Keratinocyte (primary cell): ENCODE measurements around the gene KIFAP3. TPM values are rescaled to one million over a fixed set of nuclear protein-coding genes. Genes with fewer than 3 reads are reported as not detected.
A peak's percentile ranks its signal among the peaks of the same experiment; 100 is the strongest.

Source experiments
- DNase-seq: peaks from one replicate; pipeline ENCODE4 v3.0.0-alpha.2; 2011; ENCODE audit warnings: low read depth, missing footprints, low spot score
- FAIRE-seq: peaks from 2 replicates; lab custom pipeline; 2011; peaks lifted over from hg19 to GRCh38; lab: Jason Lieb, UNC
- H2AFZ ChIP-seq: 2 replicates; pipeline ENCODE4 v1.6.0; 2012; ENCODE audit warnings: low read length, control low read depth, inconsistent platforms; ENCODE audit not compliant: control insufficient read depth
- H3K27ac ChIP-seq: 2 replicates; pipeline ENCODE4 v1.5.1; 2011; ENCODE audit warnings: low read length; ENCODE audit not compliant: control insufficient read depth, insufficient read depth
- H3K27me3 ChIP-seq: 3 replicates; pipeline ENCODE4 v1.6.0; 2011; ENCODE audit warnings: low read length; ENCODE audit not compliant: control insufficient read depth, insufficient read depth; ENCODE audit errors: extremely low read depth
- H3K36me3 ChIP-seq, 2 experiments: 2 replicates in 1 of 2; 3 replicates in 1 of 2; pipeline ENCODE4 v1.5.1; 2011; ENCODE audit warnings: low read length in 2 of 2, mild to moderate bottlenecking in 1 of 2; ENCODE audit not compliant: control insufficient read depth in 2 of 2, insufficient read depth in 2 of 2; ENCODE audit errors: extremely low read depth in 1 of 2
- H3K4me1 ChIP-seq: 3 replicates; pipeline ENCODE4 v1.5.1; 2011; ENCODE audit warnings: low read length; ENCODE audit not compliant: control insufficient read depth, insufficient read depth; ENCODE audit errors: extremely low read depth
- H3K4me2 ChIP-seq: 3 replicates; pipeline ENCODE4 v1.6.0; 2011; ENCODE audit warnings: low read depth, low read length; ENCODE audit not compliant: control insufficient read depth, insufficient read depth; ENCODE audit errors: extremely low read depth
- H3K4me3 ChIP-seq, 3 experiments: fragments of 200-600 bp in 1 of 3; sonication (generic) in 1 of 3; 2 replicates in 2 of 3; 3 replicates in 1 of 3; pipeline ENCODE4 v1.5.1; 2011 to 2016; ENCODE audit warnings: low read length in 3 of 3, mild to moderate bottlenecking in 3 of 3, control low read depth in 2 of 3, inconsistent platforms in 1 of 3, low read depth in 1 of 3, mixed read lengths in 1 of 3, mixed run types in 1 of 3, moderate library complexity in 1 of 3; ENCODE audit not compliant: control insufficient read depth in 2 of 3, insufficient read depth in 2 of 3; ENCODE audit errors: extremely low read depth in 1 of 3
- H3K79me2 ChIP-seq: 2 replicates; pipeline ENCODE4 v1.6.0; 2012; ENCODE audit warnings: low read length; ENCODE audit not compliant: control insufficient read depth, insufficient read depth
- H3K9ac ChIP-seq: 3 replicates; pipeline ENCODE4 v1.6.0; 2011; ENCODE audit warnings: low read length; ENCODE audit not compliant: control insufficient read depth, insufficient read depth; ENCODE audit errors: extremely low read depth
- H3K9me1 ChIP-seq: 3 replicates; pipeline ENCODE4 v1.6.0; 2011; ENCODE audit warnings: low read length; ENCODE audit not compliant: control insufficient read depth, insufficient read depth; ENCODE audit errors: extremely low read depth
- H3K9me3 ChIP-seq: 2 replicates; pipeline ENCODE4 v1.5.1; 2012; ENCODE audit warnings: low read depth, low read length; ENCODE audit not compliant: control insufficient read depth
- H4K20me1 ChIP-seq: 3 replicates; pipeline ENCODE4 v1.6.0; 2011; ENCODE audit warnings: low read length; ENCODE audit not compliant: control insufficient read depth, insufficient read depth; ENCODE audit errors: extremely low read depth
- dilution Hi-C: fragments of 300-500 bp; cut with MboI; formaldehyde crosslinking; loops from one replicate; pipeline ENCODE4 v1.7.0; 2020; ENCODE audit warnings: low sequenced_read_pairs; ENCODE audit not compliant: extremely low pct_ligation_motif_present
- polyA plus RNA-seq, 5 experiments: library from polyadenylated mRNA; depleted of rRNA in 3 of 5; stranded (reverse) in 3 of 5; stranded (forward) in 1 of 5; unstranded in 1 of 5; fragments of >200 nt; gene quantifications; 1 replicate in 1 of 5; 2 replicates in 3 of 5; 3 replicates in 1 of 5; pipeline versions ENCODE4 v1.2.1 to v1.2.3, GENCODE V29; 2011 to 2012; ENCODE audit warnings: missing spikeins in 2 of 5, low read depth in 1 of 5, low replicate concordance in 1 of 5
- TF ChIP-seq, protein P1 (sequence below), 3 experiments: IDR thresholded peaks in 1 of 3; conservative IDR thresholded peaks in 1 of 3; optimal IDR thresholded peaks in 1 of 3; 2 replicates in 2 of 3; 3 replicates in 1 of 3; pipeline versions ENCODE3 to v1.5.1; 2011; ENCODE audit warnings: low read length in 3 of 3, mild to moderate bottlenecking in 3 of 3, moderate library complexity in 2 of 3, control low read depth in 1 of 3, inconsistent platforms in 1 of 3; ENCODE audit not compliant: insufficient read depth in 2 of 3; ENCODE audit errors: extremely low read depth in 1 of 3

The KIFAP3 gene
- polyA plus RNA-seq, 1 donor (not counting 4 experiments of a cell fraction or from before 2014, with no cell fraction given): 25.2 TPM

DNA sequence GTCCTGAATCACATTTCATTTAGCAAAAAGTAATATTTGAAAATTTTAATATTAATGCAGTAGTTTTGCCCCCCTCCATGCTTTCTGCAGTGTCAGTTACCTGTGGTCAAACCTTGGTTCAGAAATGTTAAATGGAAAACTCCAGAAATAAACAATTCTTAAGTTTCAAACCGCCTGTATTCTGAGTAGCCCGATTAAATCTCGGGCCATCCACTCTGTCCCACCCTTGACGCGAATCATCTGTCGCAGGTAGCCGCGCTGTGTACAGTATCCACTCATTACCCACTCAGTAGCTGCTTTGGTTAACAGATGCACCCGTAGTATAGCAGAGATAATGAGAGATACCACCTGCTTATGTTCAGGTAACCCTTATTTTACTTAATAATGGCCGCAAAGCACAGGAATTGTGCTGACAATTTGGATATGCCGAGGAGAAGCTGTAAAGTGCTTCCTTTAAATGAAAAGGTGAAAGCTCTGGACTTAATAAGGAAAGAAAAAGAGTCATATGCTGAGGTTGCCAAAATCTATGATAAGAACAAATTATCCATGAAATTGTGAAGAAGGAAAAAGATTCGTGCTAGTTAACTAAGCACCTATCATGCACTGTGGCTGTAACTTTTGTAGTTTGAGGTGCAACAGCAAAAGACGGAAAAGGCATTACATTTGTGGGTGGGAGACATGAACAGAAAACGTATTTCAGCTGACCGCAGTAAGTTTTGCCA lies 179.9 kb downstream of the KIFAP3 start:
- Histone ChIP-seq H3K27ac (peak overlapping the region; percentile 99), H3K27me3 (no peaks in the 10 kb centered on the region), H3K9me3 (no peaks in the 10 kb centered on the region), H3K4me1 (peaks cover 17% of the 10 kb centered on the region), H3K9me1 (no peaks in the 10 kb centered on the region), H2AFZ (peak overlapping the region; percentile 93), H3K4me3 (peak overlapping the region; percentile 77 to 90 (median 88)), H3K9ac (peak overlapping the region; percentile 92), H3K4me2 (peak overlapping the region; percentile 89), H3K36me3 (no peaks in the 10 kb centered on the region), H4K20me1 (no peaks in the 10 kb centered on the region), H3K79me2 (peaks cover 28% of the 10 kb centered on the region)
- no peak for DNase-seq
- TF ChIP-seq, protein P1, sequence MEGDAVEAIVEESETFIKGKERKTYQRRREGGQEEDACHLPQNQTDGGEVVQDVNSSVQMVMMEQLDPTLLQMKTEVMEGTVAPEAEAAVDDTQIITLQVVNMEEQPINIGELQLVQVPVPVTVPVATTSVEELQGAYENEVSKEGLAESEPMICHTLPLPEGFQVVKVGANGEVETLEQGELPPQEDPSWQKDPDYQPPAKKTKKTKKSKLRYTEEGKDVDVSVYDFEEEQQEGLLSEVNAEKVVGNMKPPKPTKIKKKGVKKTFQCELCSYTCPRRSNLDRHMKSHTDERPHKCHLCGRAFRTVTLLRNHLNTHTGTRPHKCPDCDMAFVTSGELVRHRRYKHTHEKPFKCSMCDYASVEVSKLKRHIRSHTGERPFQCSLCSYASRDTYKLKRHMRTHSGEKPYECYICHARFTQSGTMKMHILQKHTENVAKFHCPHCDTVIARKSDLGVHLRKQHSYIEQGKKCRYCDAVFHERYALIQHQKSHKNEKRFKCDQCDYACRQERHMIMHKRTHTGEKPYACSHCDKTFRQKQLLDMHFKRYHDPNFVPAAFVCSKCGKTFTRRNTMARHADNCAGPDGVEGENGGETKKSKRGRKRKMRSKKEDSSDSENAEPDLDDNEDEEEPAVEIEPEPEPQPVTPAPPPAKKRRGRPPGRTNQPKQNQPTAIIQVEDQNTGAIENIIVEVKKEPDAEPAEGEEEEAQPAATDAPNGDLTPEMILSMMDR (optimal IDR thresholded peaks at IDR 0.05 in 1 of 3, IDR thresholded peaks at IDR 0.05 in 1 of 3, conservative IDR thresholded peaks at IDR 0.05 in 1 of 3; ENCODE audit: extremely low read depth in 1 of 3, insufficient read depth in 2 of 3, low read length in 3 of 3): no peak
- dilution Hi-C loops: no loop called here
- no peak for FAIRE-seq

DNA sequence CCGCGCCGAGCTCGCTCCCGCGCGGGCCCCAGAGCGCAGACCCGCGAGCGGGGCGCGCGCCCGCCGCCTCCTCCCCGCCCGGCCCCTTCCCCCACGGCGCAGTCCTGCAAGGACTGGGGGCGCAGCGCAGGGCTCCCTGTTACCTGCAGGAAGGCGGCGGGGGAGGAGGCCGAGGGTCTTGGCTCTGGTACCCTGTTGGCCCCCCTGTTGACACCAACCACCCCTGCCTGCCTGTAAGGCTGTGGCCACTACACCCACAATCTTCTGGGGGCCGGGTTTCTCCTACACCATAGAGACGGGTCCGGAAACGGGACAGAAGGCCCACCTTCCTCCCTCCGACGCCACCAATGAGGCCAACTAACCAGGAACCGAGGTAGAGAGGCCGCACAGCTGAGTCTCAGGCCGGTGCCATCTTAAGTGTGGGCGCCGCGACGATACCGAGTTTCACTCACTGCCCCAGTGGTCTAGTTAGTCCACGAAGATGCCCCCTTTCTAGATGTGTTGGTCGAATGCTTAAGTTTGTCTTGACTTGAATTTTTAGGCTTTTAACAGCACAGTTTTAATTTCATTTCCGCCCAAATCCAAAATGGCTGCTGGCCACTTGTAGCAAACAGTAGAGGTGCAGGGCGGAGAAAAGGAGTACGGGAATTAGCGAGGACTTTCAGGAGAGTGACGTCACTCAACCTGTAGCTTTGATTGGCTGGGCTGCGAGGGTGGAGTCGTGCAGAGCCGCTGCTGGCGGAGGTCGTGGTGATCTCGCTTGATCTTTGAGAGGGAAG lies 180.7 kb downstream of the KIFAP3 start, which contains the start of gene SCYL3:
Gene SCYL3, minus strand, starts transcription at position 252 of the 779 bp plus-strand sequence. CDS start 5,056 bp downstream, outside the sequence.
- H3K9me3 ChIP-seq: no peaks in the 10 kb centered on the region
- TF ChIP-seq, protein P1 (optimal IDR thresholded peaks at IDR 0.05 in 1 of 3, IDR thresholded peaks at IDR 0.05 in 1 of 3, conservative IDR thresholded peaks at IDR 0.05 in 1 of 3; ENCODE audit: extremely low read depth in 1 of 3, insufficient read depth in 2 of 3, low read length in 3 of 3): no peak
- peak within 1 kb of the TSS; percentile 95 for H2AFZ ChIP-seq
- H3K4me2 ChIP-seq: peak within 1 kb of the TSS; percentile 96
- dilution Hi-C loops: no loop called here
- H3K27ac ChIP-seq: peak within 1 kb of the TSS; percentile 99
- no peaks in the 10 kb centered on the region for H4K20me1 ChIP-seq
- peak within 1 kb of the TSS; percentile 92 for H3K9ac ChIP-seq
- H3K36me3 ChIP-seq: peaks cover 0 to under 1% of the 10 kb centered on the region in 2 experiments
- H3K4me3 ChIP-seq: peak within 1 kb of the TSS; percentile 77 to 90 (median 88)
- H3K9me1 ChIP-seq: no peaks in the 10 kb centered on the region
- FAIRE-seq (peak; percentile 94), DNase-seq (peak; percentile 81)
- no peaks in the 10 kb centered on the region for H3K27me3 ChIP-seq
- peaks cover 17% of the 10 kb centered on the region for H3K4me1 ChIP-seq
- peaks cover 33% of the 10 kb centered on the region for H3K79me2 ChIP-seq
